Fibroblast of peridontal ligament (primary cell): ENCODE data around the gene MPST.

Source experiments
- DNase-seq: peaks from one replicate; pipeline ENCODE4 v3.0.0-alpha.2; 2010; ENCODE audit errors: extremely low read depth

Gene MPST

GRCh38 chr22:37022483-37023337 is 3.2 kb downstream of the MPST start:
- DNase-seq, result no peak

GRCh38 chr22:37023743-37024338 is 4.3 kb downstream of the MPST start:
- no peak for DNase-seq

- DNase-seq, result no peak
Measured at GRCh38 chr22:37024339-37025157, 5.0 kb downstream of the MPST start.

GRCh38 chr22:37025500-37026070 is 6.0 kb downstream of the MPST start:
- DNase-seq, result no peak

- no peak for DNase-seq
Measured at GRCh38 chr22:37026325-37026724, 6.8 kb downstream of the MPST start.

GRCh38 chr22:37027556-37027955 is 8.0 kb downstream of the MPST start:
- no peak for DNase-seq

- DNase-seq, result no peak
Measured at GRCh38 chr22:37028692-37029674, 9.4 kb downstream of the MPST start.

- no peak for DNase-seq
Measured at GRCh38 chr22:37030560-37031281, 11.2 kb downstream of the MPST start.

- no peak for DNase-seq
Measured at GRCh38 chr22:37032134-37032534, 12.6 kb downstream of the MPST start.

- DNase-seq, result peak; percentile 47
Measured at GRCh38 chr22:37032535-37033460, 13.3 kb downstream of the MPST start.

- DNase-seq, result no peak
Measured at GRCh38 chr22:37033605-37034430, 14.3 kb downstream of the MPST start.

GRCh38 chr22:37036655-37037377 is 17.3 kb downstream of the MPST start:
- no peak for DNase-seq

GRCh38 chr22:37037669-37038068 is 18.1 kb downstream of the MPST start:
- no peak for DNase-seq

GRCh38 chr22:37039466-37039865 is 19.9 kb downstream of the MPST start:
- DNase-seq, result no peak

- DNase-seq, result no peak
Measured at GRCh38 chr22:37043209-37043827, 23.8 kb downstream of the MPST start.

- no peak for DNase-seq
Measured at GRCh38 chr22:37043828-37044538, 24.4 kb downstream of the MPST start.
